ENCODE measurements around the gene SNPH.
"Not testable (repeated sequence)": the region's sequence is repeated elsewhere in the genome, so short reads cannot be mapped to it uniquely, and the experiment has no call there.

Gene SNPH

DNA sequence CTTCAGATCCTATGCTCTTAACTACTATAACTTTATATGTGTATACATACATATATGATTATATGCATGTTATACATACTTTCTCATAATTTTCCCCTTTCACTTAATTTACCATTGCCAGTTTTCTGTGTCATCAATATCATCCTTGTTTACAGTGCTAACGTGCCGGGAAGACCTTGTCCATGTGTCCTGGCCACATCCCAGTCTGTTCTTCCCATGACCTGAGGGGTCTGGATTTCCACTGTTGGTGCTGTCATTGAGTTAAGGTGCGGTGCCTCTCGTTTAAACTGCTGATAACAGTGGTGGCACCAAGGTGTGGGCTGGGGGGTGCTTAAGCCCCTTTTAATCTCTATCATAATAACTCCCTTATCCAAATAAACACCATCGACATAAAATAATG, 71.3 kb downstream of the SNPH start:
- no peak for TF ChIP-seq ZFX (IDR thresholded peaks at IDR 0.05; ENCODE audit: borderline replicate concordance)
- TF ChIP-seq, protein P1, sequence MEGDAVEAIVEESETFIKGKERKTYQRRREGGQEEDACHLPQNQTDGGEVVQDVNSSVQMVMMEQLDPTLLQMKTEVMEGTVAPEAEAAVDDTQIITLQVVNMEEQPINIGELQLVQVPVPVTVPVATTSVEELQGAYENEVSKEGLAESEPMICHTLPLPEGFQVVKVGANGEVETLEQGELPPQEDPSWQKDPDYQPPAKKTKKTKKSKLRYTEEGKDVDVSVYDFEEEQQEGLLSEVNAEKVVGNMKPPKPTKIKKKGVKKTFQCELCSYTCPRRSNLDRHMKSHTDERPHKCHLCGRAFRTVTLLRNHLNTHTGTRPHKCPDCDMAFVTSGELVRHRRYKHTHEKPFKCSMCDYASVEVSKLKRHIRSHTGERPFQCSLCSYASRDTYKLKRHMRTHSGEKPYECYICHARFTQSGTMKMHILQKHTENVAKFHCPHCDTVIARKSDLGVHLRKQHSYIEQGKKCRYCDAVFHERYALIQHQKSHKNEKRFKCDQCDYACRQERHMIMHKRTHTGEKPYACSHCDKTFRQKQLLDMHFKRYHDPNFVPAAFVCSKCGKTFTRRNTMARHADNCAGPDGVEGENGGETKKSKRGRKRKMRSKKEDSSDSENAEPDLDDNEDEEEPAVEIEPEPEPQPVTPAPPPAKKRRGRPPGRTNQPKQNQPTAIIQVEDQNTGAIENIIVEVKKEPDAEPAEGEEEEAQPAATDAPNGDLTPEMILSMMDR (IDR thresholded peaks at IDR 0.05), result no peak
- no peak overlapping the region for H3K27ac ChIP-seq

DNA sequence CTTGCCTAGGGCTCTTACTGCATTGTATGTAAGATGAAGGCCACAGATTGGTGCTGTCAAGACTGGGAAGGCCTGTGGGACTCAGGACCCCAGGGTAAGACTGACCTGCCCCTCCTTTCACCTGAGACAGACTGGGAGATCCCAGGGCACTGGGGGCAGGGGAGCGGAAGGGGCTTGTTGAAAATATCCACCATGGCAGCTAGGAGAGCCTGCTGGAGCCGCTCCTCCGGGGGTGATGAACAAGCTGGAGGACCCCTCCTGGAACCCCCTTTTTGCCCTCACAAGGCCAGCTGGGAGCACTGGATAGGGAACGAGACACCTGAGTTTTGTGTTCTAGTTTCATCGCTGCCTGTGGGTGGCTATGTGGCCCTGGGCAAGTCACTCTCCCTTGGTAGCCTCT, 72.0 kb downstream of the SNPH start:
- no peak for TF ChIP-seq ZFX (IDR thresholded peaks at IDR 0.05; ENCODE audit: borderline replicate concordance)
- TF ChIP-seq, protein P1 (IDR thresholded peaks at IDR 0.05), result no peak

DNA sequence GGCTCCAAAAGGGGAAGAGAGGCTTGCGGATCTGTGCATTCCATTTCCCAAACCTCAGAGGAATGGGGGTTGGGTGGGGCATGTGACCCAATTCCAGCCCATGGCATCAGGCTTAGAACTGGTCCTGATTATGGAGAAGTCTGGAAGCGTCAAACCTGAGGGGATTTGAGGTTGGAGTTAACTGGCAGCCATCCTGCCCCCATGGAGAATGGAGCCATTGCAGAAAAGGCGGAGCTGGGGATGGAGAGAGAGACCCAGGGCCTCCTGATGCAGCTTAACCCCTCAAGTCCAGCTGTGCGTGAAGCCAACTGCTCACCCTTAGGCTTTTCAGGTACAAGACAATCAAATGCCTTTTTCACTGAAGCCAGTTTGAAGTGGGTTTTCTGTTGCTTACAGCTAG, 72.7 kb downstream of the SNPH start:
- TF ChIP-seq, protein P1 (IDR thresholded peaks at IDR 0.05), result no peak
- TF ChIP-seq ZFX (IDR thresholded peaks at IDR 0.05; ENCODE audit: borderline replicate concordance), result no peak
- no peak overlapping the region for H3K27ac ChIP-seq

More for the DNA sequence above, 72.0 kb downstream of the SNPH start:
- H3K27ac ChIP-seq, result no peak overlapping the region

DNA sequence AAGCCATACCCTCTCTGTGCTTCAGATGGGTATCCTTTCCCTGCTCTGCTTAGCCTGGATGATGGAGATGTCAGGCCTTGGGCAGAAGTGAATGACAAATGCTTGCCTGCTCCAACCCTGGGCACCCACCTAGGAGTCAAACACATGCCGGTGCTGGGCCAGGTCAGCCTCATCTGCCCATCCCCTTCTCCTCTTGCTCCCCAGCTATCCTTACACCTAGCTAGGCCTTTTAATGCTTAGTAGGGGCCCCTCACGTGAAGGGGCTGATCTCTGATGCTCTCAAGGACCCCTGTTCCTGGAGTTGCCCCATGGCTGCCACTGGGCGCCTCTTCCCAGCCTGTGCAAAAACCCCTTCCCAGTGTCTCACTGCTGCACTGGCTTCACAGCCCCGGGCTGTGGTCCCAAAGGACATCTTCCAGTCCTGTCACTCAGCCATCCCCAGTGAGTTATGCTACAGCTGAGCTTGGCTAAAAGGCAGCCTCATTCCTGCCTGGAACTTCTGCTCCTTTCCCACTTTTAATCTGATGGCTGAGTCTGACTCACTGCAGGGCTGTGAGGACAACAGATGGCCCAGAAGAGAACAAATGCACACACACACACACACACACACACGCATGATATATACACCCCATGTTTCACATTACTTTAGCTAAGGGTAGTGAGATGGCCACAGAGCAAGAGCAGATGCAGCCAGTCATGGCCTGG, 75.6 kb downstream of the SNPH start:
- no peak for TF ChIP-seq ZFX (IDR thresholded peaks at IDR 0.05; ENCODE audit: borderline replicate concordance)
- TF ChIP-seq, protein P1 (IDR thresholded peaks at IDR 0.05), result no peak
- H3K27ac ChIP-seq, result no peak overlapping the region

DNA sequence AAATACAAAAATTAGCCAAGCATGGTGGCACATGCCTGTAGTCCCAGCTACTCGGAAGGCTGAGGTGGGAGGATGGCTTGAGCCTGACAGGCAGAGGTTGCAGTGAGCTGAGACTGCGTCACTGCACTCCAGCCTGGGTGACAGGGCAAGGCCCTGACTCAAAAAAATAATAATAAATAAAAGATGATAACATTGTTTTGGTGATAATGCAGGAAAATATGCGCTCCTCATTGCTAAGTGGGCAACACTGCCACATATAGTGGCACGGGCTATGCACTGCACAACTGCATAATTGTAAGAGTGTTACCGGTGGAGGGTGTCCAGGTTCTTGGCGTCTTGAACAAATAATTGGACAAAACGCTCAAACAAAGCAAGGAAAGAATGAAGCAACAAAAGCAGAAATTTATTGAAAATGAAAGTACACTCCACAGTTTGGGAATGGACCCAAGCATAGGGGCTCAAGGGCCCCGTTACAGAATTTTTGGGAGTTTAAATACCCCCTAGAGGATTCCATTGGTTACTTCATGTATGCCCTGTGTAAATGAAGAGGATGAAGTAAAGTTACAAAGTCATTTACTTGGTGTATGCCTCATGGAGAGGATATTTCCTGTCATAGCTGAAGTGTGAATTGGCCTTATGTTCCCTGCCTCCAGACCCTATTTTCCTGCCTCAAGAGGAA, 77.5 kb downstream of the SNPH start:
- not testable (repeated sequence) for H3K27ac ChIP-seq

DNA sequence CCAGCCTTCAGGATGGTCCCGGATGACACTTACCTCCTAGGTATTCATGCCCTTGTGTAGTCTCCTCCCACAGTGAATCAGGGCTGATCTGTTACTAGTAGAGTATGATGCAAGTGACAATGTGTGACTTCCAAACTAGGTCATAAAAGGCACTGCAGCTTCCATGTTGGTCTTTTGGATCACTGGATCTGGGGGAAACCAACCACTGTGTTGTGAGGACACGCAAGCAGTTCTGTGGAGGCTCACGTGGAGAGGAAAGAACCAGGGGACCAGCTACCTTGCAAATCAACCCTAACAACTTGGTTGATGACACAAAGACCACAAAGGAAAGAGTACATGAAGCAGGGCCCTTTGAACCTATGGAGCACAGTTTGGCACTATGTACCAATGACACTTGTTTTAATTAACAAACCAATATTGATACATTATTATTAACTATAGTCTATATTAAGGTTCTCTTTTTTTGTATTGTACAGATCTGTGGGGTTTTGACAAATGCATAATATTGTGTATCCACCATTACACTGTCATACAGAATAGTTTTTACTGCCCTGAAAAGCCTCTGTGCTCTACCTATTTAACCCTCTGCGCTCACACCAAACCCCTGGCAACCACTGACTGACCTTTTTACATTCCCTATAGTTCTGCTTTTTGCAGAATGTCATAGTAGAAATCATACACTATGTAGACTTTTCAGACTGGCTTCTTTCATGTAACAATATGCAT, 79.1 kb downstream of the SNPH start:
- no peak for TF ChIP-seq ZFX (IDR thresholded peaks at IDR 0.05; ENCODE audit: borderline replicate concordance)
- TF ChIP-seq, protein P1 (IDR thresholded peaks at IDR 0.05), result no peak
- H3K27ac ChIP-seq, result no peak overlapping the region

DNA sequence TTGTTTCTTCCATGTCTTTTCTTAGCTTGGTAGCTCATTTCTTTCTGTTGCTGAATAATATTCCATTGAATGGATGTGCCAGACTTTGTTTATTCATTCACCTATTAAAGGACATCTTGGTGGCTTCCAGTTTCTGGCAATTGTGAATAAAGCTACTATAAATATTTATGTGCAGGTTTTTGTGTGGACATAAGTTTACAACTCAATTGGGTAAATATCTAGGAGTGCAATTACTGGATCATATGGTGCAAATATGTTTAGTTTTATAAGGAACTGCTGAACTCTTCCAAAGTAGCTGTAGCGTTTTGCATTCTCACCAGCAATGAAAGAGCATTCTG, 79.6 kb downstream of the SNPH start:
- no peak for TF ChIP-seq ZFX (IDR thresholded peaks at IDR 0.05; ENCODE audit: borderline replicate concordance)
- TF ChIP-seq, protein P1 (IDR thresholded peaks at IDR 0.05), result no peak

More for the DNA sequence above, 79.6 kb downstream of the SNPH start:
- no peak overlapping the region for H3K27ac ChIP-seq
